Keratinocyte (primary cell): ENCODE data around the gene ESR2. TPM values are rescaled to one million over a fixed set of nuclear protein-coding genes. Genes with fewer than 3 reads are reported as not detected.

Experiments used
- DNase-seq: peaks from one replicate; pipeline ENCODE4 v3.0.0-alpha.2; 2011; ENCODE audit warnings: low read depth, missing footprints, low spot score
- FAIRE-seq: peaks from 2 replicates; lab custom pipeline; 2011; peaks lifted over from hg19 to GRCh38; lab: Jason Lieb, UNC
- H2AFZ ChIP-seq: 2 replicates; pipeline ENCODE4 v1.6.0; 2012; ENCODE audit warnings: low read length, control low read depth, inconsistent platforms; ENCODE audit not compliant: control insufficient read depth
- H3K27ac ChIP-seq: 2 replicates; pipeline ENCODE4 v1.5.1; 2011; ENCODE audit warnings: low read length; ENCODE audit not compliant: control insufficient read depth, insufficient read depth
- H3K27me3 ChIP-seq: 3 replicates; pipeline ENCODE4 v1.6.0; 2011; ENCODE audit warnings: low read length; ENCODE audit not compliant: control insufficient read depth, insufficient read depth; ENCODE audit errors: extremely low read depth
- H3K36me3 ChIP-seq, 2 experiments: 2 replicates in 1 of 2; 3 replicates in 1 of 2; pipeline ENCODE4 v1.5.1; 2011; ENCODE audit warnings: low read length in 2 of 2, mild to moderate bottlenecking in 1 of 2; ENCODE audit not compliant: control insufficient read depth in 2 of 2, insufficient read depth in 2 of 2; ENCODE audit errors: extremely low read depth in 1 of 2
- H3K4me1 ChIP-seq: 3 replicates; pipeline ENCODE4 v1.5.1; 2011; ENCODE audit warnings: low read length; ENCODE audit not compliant: control insufficient read depth, insufficient read depth; ENCODE audit errors: extremely low read depth
- H3K4me2 ChIP-seq: 3 replicates; pipeline ENCODE4 v1.6.0; 2011; ENCODE audit warnings: low read depth, low read length; ENCODE audit not compliant: control insufficient read depth, insufficient read depth; ENCODE audit errors: extremely low read depth
- H3K4me3 ChIP-seq, 3 experiments: fragments of 200-600 bp in 1 of 3; sonication (generic) in 1 of 3; 2 replicates in 2 of 3; 3 replicates in 1 of 3; pipeline ENCODE4 v1.5.1; 2011 to 2016; ENCODE audit warnings: low read length in 3 of 3, mild to moderate bottlenecking in 3 of 3, control low read depth in 2 of 3, inconsistent platforms in 1 of 3, low read depth in 1 of 3, mixed read lengths in 1 of 3, mixed run types in 1 of 3, moderate library complexity in 1 of 3; ENCODE audit not compliant: control insufficient read depth in 2 of 3, insufficient read depth in 2 of 3; ENCODE audit errors: extremely low read depth in 1 of 3
- H3K79me2 ChIP-seq: 2 replicates; pipeline ENCODE4 v1.6.0; 2012; ENCODE audit warnings: low read length; ENCODE audit not compliant: control insufficient read depth, insufficient read depth
- H3K9ac ChIP-seq: 3 replicates; pipeline ENCODE4 v1.6.0; 2011; ENCODE audit warnings: low read length; ENCODE audit not compliant: control insufficient read depth, insufficient read depth; ENCODE audit errors: extremely low read depth
- H3K9me1 ChIP-seq: 3 replicates; pipeline ENCODE4 v1.6.0; 2011; ENCODE audit warnings: low read length; ENCODE audit not compliant: control insufficient read depth, insufficient read depth; ENCODE audit errors: extremely low read depth
- H3K9me3 ChIP-seq: 2 replicates; pipeline ENCODE4 v1.5.1; 2012; ENCODE audit warnings: low read depth, low read length; ENCODE audit not compliant: control insufficient read depth
- H4K20me1 ChIP-seq: 3 replicates; pipeline ENCODE4 v1.6.0; 2011; ENCODE audit warnings: low read length; ENCODE audit not compliant: control insufficient read depth, insufficient read depth; ENCODE audit errors: extremely low read depth
- CTCF ChIP-seq, 3 experiments: IDR thresholded peaks in 1 of 3; conservative IDR thresholded peaks in 1 of 3; optimal IDR thresholded peaks in 1 of 3; 2 replicates in 2 of 3; 3 replicates in 1 of 3; pipeline versions ENCODE3 to v1.5.1; 2011; ENCODE audit warnings: low read length in 3 of 3, mild to moderate bottlenecking in 3 of 3, moderate library complexity in 2 of 3, control low read depth in 1 of 3, inconsistent platforms in 1 of 3; ENCODE audit not compliant: insufficient read depth in 2 of 3; ENCODE audit errors: extremely low read depth in 1 of 3
- EZH2 ChIP-seq: IDR thresholded peaks from one replicate; pipeline ENCODE4 v1.6.1; 2012; ENCODE audit warnings: inconsistent platforms, mild to moderate bottlenecking, low read length, moderate library complexity
- dilution Hi-C: fragments of 300-500 bp; cut with MboI; formaldehyde crosslinking; loops from one replicate; pipeline ENCODE4 v1.7.0; 2020; ENCODE audit warnings: low sequenced_read_pairs; ENCODE audit not compliant: extremely low pct_ligation_motif_present
- polyA plus RNA-seq, 5 experiments: library from polyadenylated mRNA; depleted of rRNA in 3 of 5; stranded (reverse) in 3 of 5; stranded (forward) in 1 of 5; unstranded in 1 of 5; fragments of >200 nt; gene quantifications; 1 replicate in 1 of 5; 2 replicates in 3 of 5; 3 replicates in 1 of 5; pipeline versions ENCODE4 v1.2.1 to v1.2.3, GENCODE V29; 2011 to 2012; ENCODE audit warnings: missing spikeins in 2 of 5, low read depth in 1 of 5, low replicate concordance in 1 of 5

The ESR2 gene
- polyA plus RNA-seq, 1 donor (not counting 4 experiments of a cell fraction or from before 2014, with no cell fraction given) = 0.03 TPM

GRCh38 chr14:64119980-64120379 is 174.2 kb downstream of the ESR2 start:
- Histone ChIP-seq H3K9ac (no peak overlapping the region), H3K36me3 (peaks cover 4 to 5% of the 10 kb centered on the region in 2 experiments), H2AFZ (no peak overlapping the region), H3K4me1 (peaks cover 32% of the 10 kb centered on the region), H3K79me2 (no peaks in the 10 kb centered on the region), H3K27ac (no peak overlapping the region), H3K4me3 (no peak overlapping the region), H3K27me3 (no peaks in the 10 kb centered on the region), H3K4me2 (no peak overlapping the region), H3K9me3 (no peaks in the 10 kb centered on the region), H4K20me1 (no peaks in the 10 kb centered on the region), H3K9me1 (no peaks in the 10 kb centered on the region)
- DNase-seq (no peak), FAIRE-seq (no peak)
- TF ChIP-seq CTCF (optimal IDR thresholded peaks at IDR 0.05 in 1 of 3, IDR thresholded peaks at IDR 0.05 in 1 of 3, conservative IDR thresholded peaks at IDR 0.05 in 1 of 3; ENCODE audit: extremely low read depth in 1 of 3, insufficient read depth in 2 of 3, low read length in 3 of 3) (no peak), EZH2 (no peak)
- dilution Hi-C loops = no loop called here

- dilution Hi-C loops = no loop called here
- Histone ChIP-seq H3K27ac (peak overlapping the region; percentile 98), H3K4me1 (peaks cover 32% of the 10 kb centered on the region), H3K4me3 (no peak overlapping the region), H3K9ac (no peak overlapping the region), H3K79me2 (no peaks in the 10 kb centered on the region), H2AFZ (peak overlapping the region; percentile 20), H3K27me3 (no peaks in the 10 kb centered on the region), H3K4me2 (no peak overlapping the region), H3K9me3 (no peaks in the 10 kb centered on the region), H4K20me1 (no peaks in the 10 kb centered on the region), H3K36me3 (peaks cover 5 to 6% of the 10 kb centered on the region in 2 experiments), H3K9me1 (no peaks in the 10 kb centered on the region)
- TF ChIP-seq EZH2 = no peak
- TF ChIP-seq CTCF (optimal IDR thresholded peaks at IDR 0.05 in 1 of 3, IDR thresholded peaks at IDR 0.05 in 1 of 3, conservative IDR thresholded peaks at IDR 0.05 in 1 of 3; ENCODE audit: extremely low read depth in 1 of 3, insufficient read depth in 2 of 3, low read length in 3 of 3) = no peak
- FAIRE-seq (peak; percentile 26), DNase-seq (no peak)
These were observed 174.7 kb downstream of the ESR2 start for GRCh38 chr14:64119500-64119899.
